NB4 (cell line): ENCODE data around the gene NKAIN4.

Source experiments
- CTCF ChIP-seq: IDR thresholded peaks from one replicate; pipeline ENCODE4 v1.5.1; 2012; ENCODE audit warnings: low read depth, low read length
- MAX ChIP-seq: IDR thresholded peaks from 2 replicates; pipeline ENCODE4 v1.6.1; 2011; ENCODE audit warnings: low read depth, low read length
- MYC ChIP-seq: IDR thresholded peaks from 2 replicates; pipeline ENCODE4 v1.6.1; 2011; ENCODE audit warnings: low read depth, low read length
- POLR2A ChIP-seq: IDR thresholded peaks from 2 replicates; pipeline ENCODE4 v1.6.1; 2011; ENCODE audit warnings: mild to moderate bottlenecking; ENCODE audit not compliant: insufficient read length; ENCODE audit errors: extremely low read depth

GRCh38 chr20:63270606-63271325 lies 16.5 kb upstream of the NKAIN4 start:
- no peak for TF ChIP-seq CTCF
- no peak for TF ChIP-seq POLR2A
- no peak for TF ChIP-seq MAX
- no peak for TF ChIP-seq MYC
